AG10803 (cell line): ENCODE data around the gene RRAGB.

Experiments
- DNase-seq: peaks from one replicate; pipeline ENCODE4 v3.0.0; 2010; ENCODE audit warnings: low read depth
- H3K4me3 ChIP-seq: 2 replicates; pipeline ENCODE4 v1.5.1; 2011; ENCODE audit warnings: mild to moderate bottlenecking, low read length, control low read depth
- TF ChIP-seq, protein P1 (sequence below): conservative IDR thresholded peaks from 2 replicates; pipeline ENCODE4 v1.5.1; 2011; ENCODE audit warnings: mild to moderate bottlenecking, low read length, control low read depth, inconsistent platforms

RRAGB gene

DNA sequence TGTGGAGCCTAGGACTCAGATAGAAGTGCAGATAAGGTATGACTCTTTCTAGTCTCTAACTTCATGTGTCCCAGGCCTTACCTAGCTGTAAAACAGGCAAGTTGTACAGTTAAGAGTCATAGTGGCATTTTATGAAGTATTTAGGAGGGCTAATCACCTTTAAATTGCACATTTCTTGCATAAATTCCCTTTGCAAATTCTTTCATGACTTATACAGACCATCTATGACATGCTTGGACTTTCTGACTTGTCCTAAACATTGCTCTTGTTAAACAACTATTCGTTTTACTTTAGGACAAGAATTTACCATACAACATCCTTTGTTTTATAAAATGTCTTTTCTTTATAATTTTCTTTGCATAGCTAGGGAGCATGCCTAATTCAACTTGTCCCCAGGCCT is 7.8 kb upstream of the RRAGB start:
- DNase-seq, result no peak
- TF ChIP-seq, protein P1, sequence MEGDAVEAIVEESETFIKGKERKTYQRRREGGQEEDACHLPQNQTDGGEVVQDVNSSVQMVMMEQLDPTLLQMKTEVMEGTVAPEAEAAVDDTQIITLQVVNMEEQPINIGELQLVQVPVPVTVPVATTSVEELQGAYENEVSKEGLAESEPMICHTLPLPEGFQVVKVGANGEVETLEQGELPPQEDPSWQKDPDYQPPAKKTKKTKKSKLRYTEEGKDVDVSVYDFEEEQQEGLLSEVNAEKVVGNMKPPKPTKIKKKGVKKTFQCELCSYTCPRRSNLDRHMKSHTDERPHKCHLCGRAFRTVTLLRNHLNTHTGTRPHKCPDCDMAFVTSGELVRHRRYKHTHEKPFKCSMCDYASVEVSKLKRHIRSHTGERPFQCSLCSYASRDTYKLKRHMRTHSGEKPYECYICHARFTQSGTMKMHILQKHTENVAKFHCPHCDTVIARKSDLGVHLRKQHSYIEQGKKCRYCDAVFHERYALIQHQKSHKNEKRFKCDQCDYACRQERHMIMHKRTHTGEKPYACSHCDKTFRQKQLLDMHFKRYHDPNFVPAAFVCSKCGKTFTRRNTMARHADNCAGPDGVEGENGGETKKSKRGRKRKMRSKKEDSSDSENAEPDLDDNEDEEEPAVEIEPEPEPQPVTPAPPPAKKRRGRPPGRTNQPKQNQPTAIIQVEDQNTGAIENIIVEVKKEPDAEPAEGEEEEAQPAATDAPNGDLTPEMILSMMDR, result no peak
- H3K4me3 ChIP-seq, result no peak overlapping the region

DNA sequence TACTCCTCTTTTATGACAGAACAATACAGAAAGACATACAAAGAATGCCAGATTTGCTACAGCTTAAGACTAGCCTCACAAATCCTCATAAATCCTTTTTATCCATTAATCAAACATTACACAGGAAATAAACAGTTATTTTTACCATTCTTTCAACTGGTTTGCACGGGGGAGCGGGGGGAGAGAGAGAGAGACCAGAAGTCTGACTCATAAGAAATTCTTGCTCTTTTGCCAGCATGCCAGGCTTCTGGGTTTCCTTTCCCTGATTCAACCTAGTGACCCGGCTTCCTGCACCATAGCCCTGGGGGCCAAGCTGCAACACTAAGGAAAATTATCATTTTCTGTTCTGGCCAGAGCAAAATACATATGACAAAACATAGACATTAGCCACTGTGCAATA is 6.8 kb upstream of the RRAGB start:
- no peak overlapping the region for H3K4me3 ChIP-seq
- peak; percentile 66 for DNase-seq
- TF ChIP-seq, protein P1, result no peak

DNA sequence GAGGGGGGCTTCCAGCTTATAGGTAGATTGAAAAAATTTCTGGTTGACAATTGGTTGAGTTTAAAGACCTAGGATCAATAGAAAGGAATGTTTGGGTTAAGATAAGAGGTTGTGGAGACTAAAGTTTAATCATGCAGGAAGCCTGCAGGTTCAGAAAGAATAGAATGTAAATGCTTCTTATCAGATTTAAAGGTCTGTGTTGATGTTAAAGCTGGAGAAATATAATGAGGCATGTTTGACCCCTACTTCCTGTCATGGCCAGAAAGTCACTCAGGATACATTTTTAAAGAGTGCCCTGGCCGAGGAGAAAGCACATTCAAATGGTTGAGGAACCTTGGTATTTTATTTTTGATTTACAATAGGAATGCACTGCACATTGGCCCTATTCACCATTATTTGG is 3.9 kb upstream of the RRAGB start:
- TF ChIP-seq, protein P1, result no peak
- no peak overlapping the region for H3K4me3 ChIP-seq
- no peak for DNase-seq

DNA sequence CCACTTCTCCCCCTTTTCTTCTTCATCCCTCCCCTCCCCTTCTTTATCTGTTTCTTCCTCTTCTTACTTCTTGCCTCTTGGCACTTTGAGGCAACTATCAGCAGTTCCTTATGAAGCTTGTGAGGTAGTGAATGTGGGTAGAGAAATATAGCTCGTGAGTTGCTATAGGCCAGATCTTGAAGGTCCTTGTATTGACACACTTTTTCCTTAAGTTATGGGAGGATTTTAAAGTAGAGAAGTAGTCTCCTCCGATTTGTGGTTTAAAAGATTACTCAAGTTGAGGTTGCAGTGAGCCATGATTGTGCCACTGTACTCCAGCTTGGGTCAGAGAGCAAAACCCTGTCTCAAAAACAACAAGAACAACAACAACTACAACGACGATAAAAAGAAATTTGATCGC is 3.4 kb upstream of the RRAGB start:
- DNase-seq, result no peak
- no peak overlapping the region for H3K4me3 ChIP-seq
- TF ChIP-seq, protein P1, result no peak

DNA sequence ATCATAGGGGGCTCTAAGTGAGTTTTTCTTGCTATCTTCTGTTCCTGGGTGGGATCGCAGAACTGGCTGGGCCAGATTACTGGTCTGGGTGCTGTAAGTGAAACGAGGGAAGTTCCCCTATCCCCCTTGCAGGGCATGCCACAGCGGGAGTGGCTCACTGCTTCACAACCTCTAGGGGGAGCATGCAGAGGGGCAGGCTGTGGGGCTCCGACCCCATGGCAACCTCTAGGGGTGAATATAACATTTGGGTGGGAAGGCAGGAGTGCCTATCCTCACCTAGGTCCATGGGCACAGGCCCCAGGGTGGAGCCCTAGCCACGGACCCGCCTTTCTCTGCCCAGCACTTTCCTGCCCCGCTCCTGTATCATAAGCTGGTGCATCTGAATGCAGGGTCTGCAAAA is 1.7 kb upstream of the RRAGB start:
- no peak overlapping the region for H3K4me3 ChIP-seq
- no peak for DNase-seq
- TF ChIP-seq, protein P1, result no peak

DNA sequence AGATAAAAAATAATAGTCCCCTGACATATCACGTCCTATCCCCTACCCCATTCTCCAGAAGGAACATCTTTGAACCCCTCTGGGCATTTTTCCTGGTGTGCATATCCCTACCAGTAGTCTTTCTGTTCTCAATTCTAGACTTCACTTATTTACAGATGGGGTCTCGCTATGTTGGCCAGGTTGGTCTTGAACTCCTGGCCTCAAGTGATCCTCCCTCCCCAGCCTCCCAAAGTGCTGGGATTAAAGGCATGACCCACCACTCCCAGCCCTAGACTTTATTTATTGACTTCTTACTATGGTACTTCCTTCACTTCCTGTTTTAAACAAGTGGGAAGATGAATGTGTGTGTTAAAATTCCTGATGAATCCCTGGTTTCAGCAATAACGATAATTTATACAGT is 612 bp upstream of the RRAGB start:
- TF ChIP-seq, protein P1, result no peak
- no peak for DNase-seq
- peak overlapping the region; percentile 14 for H3K4me3 ChIP-seq

DNA sequence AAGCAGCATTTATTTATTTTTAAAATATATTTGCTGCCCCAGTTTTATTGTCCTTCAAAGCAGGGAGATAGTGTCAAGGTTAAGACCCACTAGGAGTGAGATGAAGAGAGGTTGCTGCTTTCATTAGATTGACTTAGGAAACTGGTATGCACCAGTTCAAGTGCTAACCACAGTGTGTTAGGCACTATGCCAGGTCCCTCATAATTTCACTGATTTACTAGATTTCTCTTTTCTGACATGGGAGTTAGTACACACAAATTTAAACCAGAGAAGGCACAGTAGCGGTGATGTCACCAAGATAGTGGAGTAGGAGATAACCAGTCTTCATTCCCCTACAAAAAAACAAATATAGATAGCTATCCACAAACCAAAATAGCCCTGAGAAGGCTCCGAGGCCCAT is 14.3 kb downstream of the RRAGB start:
- H3K4me3 ChIP-seq, result no peak overlapping the region
- TF ChIP-seq, protein P1, result no peak
- no peak for DNase-seq
